Esophagus squamous epithelium (tissue), 5 donors: Measurements from ENCODE around the gene ZNF157. TPM values are rescaled to one million over a fixed set of nuclear protein-coding genes. Genes with fewer than 3 reads are reported as not detected.

Experiments
- DNase-seq: peaks from one replicate; lab custom pipeline; 2025; lab: John Stamatoyannopoulos, UW
- H3K27ac ChIP-seq, 4 donors: fragments of 200-600 bp; sonication (generic); one replicate each; pipeline ENCODE4 v1.5.1; 2016 to 2019; ENCODE audit warnings: mild to moderate bottlenecking in 1 of 4
- H3K27me3 ChIP-seq, 4 donors: fragments of 200-600 bp; sonication (generic); 1 replicate in 3 of 4; 2 replicates in 1 of 4; pipeline versions ENCODE4 v1.5.1 to v1.6.0; 2017 to 2021; ENCODE audit warnings: antibody characterized with exemption in 1 of 4
- H3K36me3 ChIP-seq, 3 donors: fragments of 200-600 bp; sonication (generic); one replicate each; pipeline ENCODE4 v1.5.1; 2016 to 2019
- H3K4me1 ChIP-seq, 3 donors: fragments of 200-600 bp; sonication (generic); one replicate each; pipeline ENCODE4 v1.5.1; 2017 to 2019
- H3K4me3 ChIP-seq, 4 donors: fragments of 200-600 bp; sonication (generic); 1 replicate in 3 of 4; 2 replicates in 1 of 4; pipeline ENCODE4 v1.5.1; 2016 to 2019; ENCODE audit warnings: mild to moderate bottlenecking in 2 of 4, moderate library complexity in 1 of 4
- H3K9me3 ChIP-seq, 3 donors: fragments of 200-600 bp; sonication (generic); one replicate each; pipeline ENCODE4 v1.5.1; 2016 to 2019
- CTCF ChIP-seq, 6 experiments: fragments of 450-650 bp in 4 of 6; fragments of 200-600 bp in 2 of 6; sonication (generic) in 2 of 6; IDR thresholded peaks; one replicate each; pipeline ENCODE4 v1.5.1; 2016 to 2019; ENCODE audit warnings: antibody characterized with exemption in 6 of 6, mild to moderate bottlenecking in 4 of 6, moderate library complexity in 4 of 6
- POLR2A ChIP-seq, 4 donors: fragments of 450-650 bp; IDR thresholded peaks; one replicate each; pipeline ENCODE4 v1.6.1; 2017; ENCODE audit warnings: antibody characterized with exemption in 4 of 4, mild to moderate bottlenecking in 4 of 4, moderate library complexity in 3 of 4
- WGBS, 2 donors: methylation state at CpG; one replicate each; pipeline ENCODE4 v1.1.5; 2018; 5-methylcytosine and 5-hydroxymethylcytosine counted together
- intact Hi-C: fragments of 100-400 bp; cut with DNase I; formaldehyde crosslinking; loops from one replicate; pipeline ENCODE4 v1.15.0; 2022
- total RNA-seq, 4 donors: library from RNA; depleted of rRNA; stranded (reverse); fragments of >200 nt; gene quantifications; one replicate each; pipeline ENCODE4 v1.1.0, GENCODE V29; 2016
- donor health status: DM: yes; HTN: yes; CAD: no.

ZNF157 gene
- total RNA-seq, 4 donors from 2014 or later = 0.19 to 0.35 TPM; not detected in 2

DNA sequence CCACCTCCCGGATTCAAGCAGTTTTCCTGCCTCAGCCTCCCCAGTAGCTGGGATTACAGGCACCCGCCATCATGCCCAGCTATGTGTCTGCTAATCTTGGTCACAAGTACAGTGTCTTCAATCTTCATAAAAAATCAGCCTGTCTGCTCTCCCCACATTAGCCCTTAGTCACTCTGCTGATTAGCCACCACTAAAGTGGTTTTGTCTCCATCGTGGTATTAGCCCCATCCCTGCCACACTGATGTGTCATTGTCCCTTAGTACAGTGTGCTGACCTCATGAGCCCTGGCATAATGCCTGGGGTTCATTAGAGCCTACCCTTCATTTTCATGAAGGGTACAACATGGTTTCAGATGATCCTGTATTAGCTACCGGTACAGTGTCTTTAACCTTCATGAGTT, 49.9 kb downstream of the ZNF157 start:
- H3K27ac ChIP-seq = no peak overlapping the region
- H3K36me3 ChIP-seq = no peaks in the 10 kb centered on the region
- H3K9me3 ChIP-seq = no peaks in the 10 kb centered on the region
- intact Hi-C loops = no loop called here
- no peaks in the 10 kb centered on the region for H3K27me3 ChIP-seq
- DNase-seq = no peak
- 82 to 86% methylated on average over 3 to 4 of the region's 4 CpGs for whole genome bisulfite sequencing, 2 donors
- no peak overlapping the region for H3K4me3 ChIP-seq
- no peaks in the 10 kb centered on the region for H3K4me1 ChIP-seq
- TF ChIP-seq POLR2A (IDR thresholded peaks at IDR 0.05) (no peak), CTCF (IDR thresholded peaks at IDR 0.05) (no peak)

GRCh38 chrX:47420962-47421361, 50.6 kb downstream of the ZNF157 start:
- DNase-seq = no peak
- TF ChIP-seq CTCF (IDR thresholded peaks at IDR 0.05) = no peak
- no peak for TF ChIP-seq POLR2A (IDR thresholded peaks at IDR 0.05)
- no peak overlapping the region for H3K27ac ChIP-seq

GRCh38 chrX:47422444-47422843, 52.1 kb downstream of the ZNF157 start:
- Histone ChIP-seq H3K4me3 (no peak overlapping the region), H3K27ac (no peak overlapping the region), H3K9me3 (no peaks in the 10 kb centered on the region), H3K27me3 (no peaks in the 10 kb centered on the region), H3K36me3 (no peaks in the 10 kb centered on the region), H3K4me1 (no peaks in the 10 kb centered on the region)
- WGBS, 2 donors = 74 to 91% methylated on average over 2 of the region's 2 CpGs
- TF ChIP-seq CTCF (IDR thresholded peaks at IDR 0.05) (no peak), POLR2A (IDR thresholded peaks at IDR 0.05) (no peak)
- intact Hi-C loops = no loop called here
- DNase-seq = no peak

More at GRCh38 chrX:47420962-47421361, 50.6 kb downstream of the ZNF157 start:
- 22 to 37% methylated on average over 5 of the region's 5 CpGs for WGBS, 2 donors
- no peak overlapping the region for H3K4me3 ChIP-seq
- no peaks in the 10 kb centered on the region for H3K27me3 ChIP-seq
- no peaks in the 10 kb centered on the region for H3K36me3 ChIP-seq
- no peaks in the 10 kb centered on the region for H3K4me1 ChIP-seq
- intact Hi-C loops = no loop called here
- no peaks in the 10 kb centered on the region for H3K9me3 ChIP-seq

GRCh38 chrX:47430925-47431324, 60.5 kb downstream of the ZNF157 start:
- WGBS, 2 donors = 88 to 93% methylated on average over 5 of the region's 5 CpGs
- Histone ChIP-seq H3K9me3 (no peaks in the 10 kb centered on the region), H3K36me3 (no peaks in the 10 kb centered on the region), H3K27ac (no peak overlapping the region), H3K4me1 (no peaks in the 10 kb centered on the region), H3K27me3 (no peaks in the 10 kb centered on the region), H3K4me3 (no peak overlapping the region)
- intact Hi-C loops = no loop called here
- TF ChIP-seq POLR2A (IDR thresholded peaks at IDR 0.05) = no peak
- TF ChIP-seq CTCF (IDR thresholded peaks at IDR 0.05) = no peak
- DNase-seq = no peak

- Histone ChIP-seq H3K27ac (no peak overlapping the region), H3K4me3 (no peak overlapping the region), H3K27me3 (no peaks in the 10 kb centered on the region), H3K36me3 (peaks cover 0 to 40% (median 0%) of the 10 kb centered on the region in 3 donors), H3K4me1 (no peaks in the 10 kb centered on the region), H3K9me3 (peaks cover 0 to 50% (median 26%) of the 10 kb centered on the region in 3 donors)
- intact Hi-C loops = no loop called here
- 86 to 94% methylated on average over 2 of the region's 2 CpGs for WGBS, 2 donors
- no peak for TF ChIP-seq CTCF (IDR thresholded peaks at IDR 0.05)
- TF ChIP-seq POLR2A (IDR thresholded peaks at IDR 0.05) = no peak
- no peak for DNase-seq
Observed at GRCh38 chrX:47446431-47446830, 76.1 kb downstream of the ZNF157 start.
